Uterus (tissue), 2 donors: Measurements from ENCODE around the gene CCDC61.

ENCODE experiments used
- POLR2A ChIP-seq, 2 donors: fragments of 450-650 bp; IDR thresholded peaks; one replicate each; pipeline ENCODE4 v1.6.1; 2016; ENCODE audit warnings: antibody characterized with exemption in 2 of 2, mild to moderate bottlenecking in 1 of 2, moderate library complexity in 1 of 2
- TF ChIP-seq, protein P1 (sequence below), 4 experiments: fragments of 200-600 bp in 2 of 4; fragments of 450-650 bp in 2 of 4; sonication (generic) in 2 of 4; IDR thresholded peaks; one replicate each; pipeline ENCODE4 v1.5.1; 2016 to 2019; ENCODE audit warnings: antibody characterized with exemption in 4 of 4, mild to moderate bottlenecking in 2 of 4, moderate library complexity in 1 of 4

DNA sequence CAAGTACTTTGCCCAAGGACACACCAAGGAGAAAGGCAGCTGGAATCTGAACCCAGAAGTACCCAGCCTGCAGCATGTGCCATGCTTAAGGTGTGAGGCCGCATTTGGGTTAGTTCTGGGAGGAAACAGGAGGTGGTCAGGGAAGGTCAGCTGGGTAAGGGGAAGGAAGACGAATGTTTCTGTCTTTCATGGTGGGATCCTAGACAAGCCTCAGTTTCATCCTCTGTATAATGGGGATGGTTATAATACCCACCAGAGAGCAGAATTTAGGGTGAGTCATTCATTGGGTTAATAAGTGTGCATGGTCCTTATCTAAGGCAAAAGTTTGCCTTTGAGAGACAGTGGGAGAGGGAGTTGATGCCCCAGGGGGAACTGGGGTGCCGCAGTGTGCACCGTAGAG is 3.6 kb downstream of the CCDC61 start:
- TF ChIP-seq, protein P1, sequence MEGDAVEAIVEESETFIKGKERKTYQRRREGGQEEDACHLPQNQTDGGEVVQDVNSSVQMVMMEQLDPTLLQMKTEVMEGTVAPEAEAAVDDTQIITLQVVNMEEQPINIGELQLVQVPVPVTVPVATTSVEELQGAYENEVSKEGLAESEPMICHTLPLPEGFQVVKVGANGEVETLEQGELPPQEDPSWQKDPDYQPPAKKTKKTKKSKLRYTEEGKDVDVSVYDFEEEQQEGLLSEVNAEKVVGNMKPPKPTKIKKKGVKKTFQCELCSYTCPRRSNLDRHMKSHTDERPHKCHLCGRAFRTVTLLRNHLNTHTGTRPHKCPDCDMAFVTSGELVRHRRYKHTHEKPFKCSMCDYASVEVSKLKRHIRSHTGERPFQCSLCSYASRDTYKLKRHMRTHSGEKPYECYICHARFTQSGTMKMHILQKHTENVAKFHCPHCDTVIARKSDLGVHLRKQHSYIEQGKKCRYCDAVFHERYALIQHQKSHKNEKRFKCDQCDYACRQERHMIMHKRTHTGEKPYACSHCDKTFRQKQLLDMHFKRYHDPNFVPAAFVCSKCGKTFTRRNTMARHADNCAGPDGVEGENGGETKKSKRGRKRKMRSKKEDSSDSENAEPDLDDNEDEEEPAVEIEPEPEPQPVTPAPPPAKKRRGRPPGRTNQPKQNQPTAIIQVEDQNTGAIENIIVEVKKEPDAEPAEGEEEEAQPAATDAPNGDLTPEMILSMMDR (IDR thresholded peaks at IDR 0.05): no peak
- TF ChIP-seq POLR2A (IDR thresholded peaks at IDR 0.05): no peak
